ENCODE results near the gene NT5C3B. TPM values are rescaled to one million over a fixed set of nuclear protein-coding genes. Genes with fewer than 3 reads are reported as not detected.

The NT5C3B gene
- total and polyA plus RNA-seq, 2 experiments from 2014 or later: 164 to 222 TPM

DNA sequence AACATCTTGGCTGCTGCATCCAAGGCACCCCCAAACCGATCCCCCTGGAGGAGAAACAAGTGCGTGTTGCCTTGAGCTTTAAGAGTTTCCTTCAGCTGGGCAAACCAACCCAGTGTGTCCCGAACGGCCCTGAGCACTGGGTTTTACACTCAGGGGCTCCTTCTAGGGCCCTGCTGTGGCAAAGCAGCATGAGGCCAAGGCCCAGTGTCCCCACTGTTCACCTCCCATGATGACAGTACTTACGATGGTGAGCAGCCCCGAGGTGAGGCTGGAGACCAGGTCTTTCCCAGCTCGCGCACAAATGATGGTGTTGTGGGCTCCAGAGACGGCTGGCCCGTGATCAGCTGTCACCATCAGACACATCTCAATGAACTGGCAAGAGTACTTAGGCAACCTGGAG lies 35.8 kb upstream of the NT5C3B start:
- DNase-seq (ENCODE audit: low read depth in 1 of 2, low spot score in 1 of 2): no peak
- TF ChIP-seq, protein P1, sequence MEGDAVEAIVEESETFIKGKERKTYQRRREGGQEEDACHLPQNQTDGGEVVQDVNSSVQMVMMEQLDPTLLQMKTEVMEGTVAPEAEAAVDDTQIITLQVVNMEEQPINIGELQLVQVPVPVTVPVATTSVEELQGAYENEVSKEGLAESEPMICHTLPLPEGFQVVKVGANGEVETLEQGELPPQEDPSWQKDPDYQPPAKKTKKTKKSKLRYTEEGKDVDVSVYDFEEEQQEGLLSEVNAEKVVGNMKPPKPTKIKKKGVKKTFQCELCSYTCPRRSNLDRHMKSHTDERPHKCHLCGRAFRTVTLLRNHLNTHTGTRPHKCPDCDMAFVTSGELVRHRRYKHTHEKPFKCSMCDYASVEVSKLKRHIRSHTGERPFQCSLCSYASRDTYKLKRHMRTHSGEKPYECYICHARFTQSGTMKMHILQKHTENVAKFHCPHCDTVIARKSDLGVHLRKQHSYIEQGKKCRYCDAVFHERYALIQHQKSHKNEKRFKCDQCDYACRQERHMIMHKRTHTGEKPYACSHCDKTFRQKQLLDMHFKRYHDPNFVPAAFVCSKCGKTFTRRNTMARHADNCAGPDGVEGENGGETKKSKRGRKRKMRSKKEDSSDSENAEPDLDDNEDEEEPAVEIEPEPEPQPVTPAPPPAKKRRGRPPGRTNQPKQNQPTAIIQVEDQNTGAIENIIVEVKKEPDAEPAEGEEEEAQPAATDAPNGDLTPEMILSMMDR (IDR thresholded peaks at IDR 0.05; ENCODE audit: low read depth, low read length): no peak

GRCh38 chr17:41870627-41871026 lies 34.6 kb upstream of the NT5C3B start:
- no peak overlapping the region for H3K4me3 ChIP-seq
- TF ChIP-seq, protein P1 (IDR thresholded peaks at IDR 0.05; ENCODE audit: low read depth, low read length): no peak
- no peak overlapping the region for H3K27ac ChIP-seq
- no peaks in the 10 kb centered on the region for H3K9me3 ChIP-seq (ENCODE audit: low read depth)
- no peaks in the 10 kb centered on the region for H3K4me1 ChIP-seq (ENCODE audit: low read depth)
- H3K27me3 ChIP-seq: no peaks in the 10 kb centered on the region
- DNase-seq (ENCODE audit: low read depth in 1 of 2, low spot score in 1 of 2): no peak
- H3K36me3 ChIP-seq: peaks cover 41% of the 10 kb centered on the region

More for the DNA sequence above, 35.8 kb upstream of the NT5C3B start:
- H3K36me3 ChIP-seq: peaks cover 40% of the 10 kb centered on the region
- no peaks in the 10 kb centered on the region for H3K9me3 ChIP-seq (ENCODE audit: low read depth)
- H3K4me1 ChIP-seq (ENCODE audit: low read depth): no peaks in the 10 kb centered on the region
- H3K27ac ChIP-seq: no peak overlapping the region
- H3K27me3 ChIP-seq: no peaks in the 10 kb centered on the region
- no peak overlapping the region for H3K4me3 ChIP-seq

GRCh38 chr17:41870097-41870496 lies 34.1 kb upstream of the NT5C3B start:
- Histone ChIP-seq H3K36me3 (peaks cover 41% of the 10 kb centered on the region), H3K27ac (no peak overlapping the region), H3K27me3 (no peaks in the 10 kb centered on the region), H3K4me3 (no peak overlapping the region), H3K4me1 (ENCODE audit: low read depth) (no peaks in the 10 kb centered on the region), H3K9me3 (ENCODE audit: low read depth) (no peaks in the 10 kb centered on the region)
- TF ChIP-seq, protein P1 (IDR thresholded peaks at IDR 0.05; ENCODE audit: low read depth, low read length): no peak
- DNase-seq (ENCODE audit: low read depth in 1 of 2, low spot score in 1 of 2): no peak

DNA sequence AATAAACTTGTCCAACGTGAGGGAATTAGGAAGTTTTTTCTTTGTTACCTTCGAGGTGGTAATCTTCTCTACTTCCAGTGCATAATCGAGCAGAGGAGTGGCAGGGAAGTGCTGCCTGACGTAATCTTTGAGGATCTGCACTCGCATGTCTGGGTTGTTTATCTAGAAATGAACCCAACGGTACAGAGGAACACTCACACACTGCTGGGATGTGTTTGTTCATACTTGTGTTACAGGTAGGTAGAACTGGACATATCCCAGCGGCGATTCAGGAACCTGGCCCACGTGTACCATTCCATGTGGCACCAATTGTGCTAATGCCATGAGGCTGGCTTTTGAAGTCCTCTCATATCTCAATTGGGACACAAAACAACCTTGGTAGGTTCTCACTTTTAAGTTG lies 33.4 kb upstream of the NT5C3B start:
- Histone ChIP-seq H3K27me3 (no peaks in the 10 kb centered on the region), H3K4me3 (no peak overlapping the region), H3K27ac (no peak overlapping the region), H3K9me3 (ENCODE audit: low read depth) (no peaks in the 10 kb centered on the region), H3K4me1 (ENCODE audit: low read depth) (no peaks in the 10 kb centered on the region), H3K36me3 (peaks cover 41% of the 10 kb centered on the region)
- no peak for DNase-seq (ENCODE audit: low read depth in 1 of 2, low spot score in 1 of 2)
- TF ChIP-seq, protein P1 (IDR thresholded peaks at IDR 0.05; ENCODE audit: low read depth, low read length): no peak

DNA sequence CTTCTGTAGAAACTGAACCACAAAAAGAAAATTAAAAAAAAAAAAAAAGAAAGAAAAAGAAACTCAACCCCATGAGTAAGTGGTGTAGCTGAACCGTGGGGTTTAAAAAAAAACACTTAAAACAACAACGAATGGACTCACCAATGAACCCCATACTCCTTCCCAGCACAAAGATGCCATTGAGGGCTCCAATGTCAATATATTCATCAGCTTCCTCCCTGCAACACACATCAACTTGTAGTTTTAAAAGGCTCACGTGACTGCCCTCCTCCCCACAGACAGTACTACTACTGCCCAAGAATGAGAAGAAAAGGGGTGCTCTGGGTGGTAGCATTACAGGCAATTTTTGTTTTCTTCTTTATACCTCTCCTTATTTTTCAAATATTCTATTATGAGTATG lies 32.5 kb upstream of the NT5C3B start:
- Histone ChIP-seq H3K27me3 (no peaks in the 10 kb centered on the region), H3K27ac (no peak overlapping the region), H3K9me3 (ENCODE audit: low read depth) (no peaks in the 10 kb centered on the region), H3K36me3 (peaks cover 41% of the 10 kb centered on the region), H3K4me3 (no peak overlapping the region), H3K4me1 (ENCODE audit: low read depth) (peaks cover 5% of the 10 kb centered on the region)
- TF ChIP-seq, protein P1 (IDR thresholded peaks at IDR 0.05; ENCODE audit: low read depth, low read length): no peak
- no peak for DNase-seq (ENCODE audit: low read depth in 1 of 2, low spot score in 1 of 2)

- peaks cover 22% of the 10 kb centered on the region for H3K36me3 ChIP-seq
- no peaks in the 10 kb centered on the region for H3K9me3 ChIP-seq (ENCODE audit: low read depth)
- no peak for DNase-seq (ENCODE audit: low read depth in 1 of 2, low spot score in 1 of 2)
- no peaks in the 10 kb centered on the region for H3K27me3 ChIP-seq
- peak overlapping the region; percentile 55 for H3K4me3 ChIP-seq
- H3K4me1 ChIP-seq (ENCODE audit: low read depth): peaks cover 15% of the 10 kb centered on the region
- peak overlapping the region; percentile 89 for H3K27ac ChIP-seq
- TF ChIP-seq, protein P1 (IDR thresholded peaks at IDR 0.05; ENCODE audit: low read depth, low read length): no peak
Observed at GRCh38 chr17:41865596-41865893, 29.5 kb upstream of the NT5C3B start.
